Tibial artery (tissue), 4 donors: ENCODE results near the gene KIF21A.

ENCODE experiments used
- DNase-seq, 2 donors: peaks; one replicate each; pipeline ENCODE4 v3.0.0-alpha.2; 2019
- H3K27ac ChIP-seq, 2 donors: fragments of 200-600 bp; sonication (generic) in 1 of 2; 1 replicate in 1 of 2; 2 replicates in 1 of 2; pipeline ENCODE4 v1.5.1; 2018 to 2019; ENCODE audit warnings: mild to moderate bottlenecking in 1 of 2
- H3K27me3 ChIP-seq, 2 donors: fragments of 200-600 bp; sonication (generic) in 1 of 2; one replicate each; pipeline versions ENCODE4 v1.5.1 to v1.6.0; 2016 to 2019
- H3K36me3 ChIP-seq, 3 donors: fragments of 200-600 bp; sonication (generic) in 2 of 3; one replicate each; pipeline ENCODE4 v1.5.1; 2016 to 2019; ENCODE audit warnings: mild to moderate bottlenecking in 2 of 3
- H3K4me1 ChIP-seq, 4 donors: fragments of 200-600 bp; sonication (generic) in 2 of 4; 1 replicate in 3 of 4; 2 replicates in 1 of 4; pipeline ENCODE4 v1.5.1; 2016 to 2019
- H3K4me3 ChIP-seq, 2 donors: fragments of 200-600 bp; sonication (generic) in 1 of 2; 1 replicate in 1 of 2; 2 replicates in 1 of 2; pipeline ENCODE4 v1.5.1; 2018 to 2019; ENCODE audit warnings: mild to moderate bottlenecking in 2 of 2
- H3K9me3 ChIP-seq, 3 donors: fragments of 200-600 bp; sonication (generic) in 1 of 3; one replicate each; pipeline ENCODE4 v1.5.1; 2016 to 2019
- CTCF ChIP-seq, 2 experiments: fragments of 200-600 bp in 1 of 2; fragments of 450-650 bp in 1 of 2; IDR thresholded peaks; one replicate each; pipeline ENCODE4 v1.5.1; 2017 to 2019; ENCODE audit warnings: antibody characterized with exemption in 2 of 2, mild to moderate bottlenecking in 1 of 2, moderate library complexity in 1 of 2
- intact Hi-C: fragments of 100-400 bp; cut with DNase I; formaldehyde crosslinking; loops from one replicate; pipeline ENCODE4 v1.15.0; 2023; ENCODE audit warnings: low total_unique reads

Gene KIF21A

DNA sequence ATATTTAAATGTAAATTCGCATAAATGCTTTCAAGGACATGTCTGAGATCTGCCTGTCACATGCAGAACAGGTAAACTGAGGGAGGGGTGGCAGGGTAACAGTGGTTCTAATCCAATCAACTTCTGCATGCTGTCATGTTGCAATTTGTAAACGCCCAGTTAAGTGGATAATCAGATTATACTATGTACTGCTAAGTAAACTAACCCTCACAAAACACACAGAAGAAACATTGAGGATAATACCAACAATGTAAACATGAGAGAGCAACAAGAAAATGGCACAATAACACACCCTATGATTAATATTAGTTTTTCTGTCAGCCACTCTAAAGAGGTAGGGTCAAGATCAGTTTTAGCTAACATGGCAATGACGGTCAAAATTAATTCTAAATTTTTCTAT is 123.7 kb downstream of the KIF21A start:
- Histone ChIP-seq H3K4me3 (no peak overlapping the region), H3K4me1 (no peaks in the 10 kb centered on the region), H3K27me3 (no peaks in the 10 kb centered on the region), H3K9me3 (no peaks in the 10 kb centered on the region), H3K27ac (no peak overlapping the region), H3K36me3 (peaks cover 0 to 3% (median 0%) of the 10 kb centered on the region in 3 donors)
- intact Hi-C loops, result no loop called here
- DNase-seq, result no peak
- no peak for TF ChIP-seq CTCF (IDR thresholded peaks at IDR 0.05)

GRCh38 chr12:39314547-39314946 is 128.4 kb downstream of the KIF21A start:
- H3K9me3 ChIP-seq, result no peaks in the 10 kb centered on the region
- peaks cover 0 to 6% (median 3%) of the 10 kb centered on the region in 3 donors for H3K36me3 ChIP-seq
- H3K27ac ChIP-seq, result no peak overlapping the region
- TF ChIP-seq CTCF (IDR thresholded peaks at IDR 0.05), result no peak
- no peak overlapping the region for H3K4me3 ChIP-seq
- DNase-seq, result no peak
- H3K4me1 ChIP-seq, result no peaks in the 10 kb centered on the region
- intact Hi-C loops, result no loop called here
- H3K27me3 ChIP-seq, result no peaks in the 10 kb centered on the region

GRCh38 chr12:39309516-39309915 is 133.4 kb downstream of the KIF21A start:
- no peaks in the 10 kb centered on the region for H3K27me3 ChIP-seq
- H3K4me1 ChIP-seq, result no peaks in the 10 kb centered on the region
- intact Hi-C loops, result no loop called here
- no peak for DNase-seq
- H3K4me3 ChIP-seq, result no peak overlapping the region
- no peak for TF ChIP-seq CTCF (IDR thresholded peaks at IDR 0.05)
- no peak overlapping the region for H3K27ac ChIP-seq
- no peaks in the 10 kb centered on the region for H3K9me3 ChIP-seq
- H3K36me3 ChIP-seq, result peaks cover 5 to 23% (median 9%) of the 10 kb centered on the region in 3 donors

GRCh38 chr12:39301422-39301821 is 141.5 kb downstream of the KIF21A start:
- Histone ChIP-seq H3K4me3 (no peak overlapping the region), H3K4me1 (no peaks in the 10 kb centered on the region), H3K36me3 (peaks cover 7 to 29% (median 10%) of the 10 kb centered on the region in 3 donors), H3K9me3 (no peaks in the 10 kb centered on the region), H3K27ac (no peak overlapping the region), H3K27me3 (no peaks in the 10 kb centered on the region)
- intact Hi-C loops, result no loop called here
- TF ChIP-seq CTCF (IDR thresholded peaks at IDR 0.05), result no peak
- no peak for DNase-seq

DNA sequence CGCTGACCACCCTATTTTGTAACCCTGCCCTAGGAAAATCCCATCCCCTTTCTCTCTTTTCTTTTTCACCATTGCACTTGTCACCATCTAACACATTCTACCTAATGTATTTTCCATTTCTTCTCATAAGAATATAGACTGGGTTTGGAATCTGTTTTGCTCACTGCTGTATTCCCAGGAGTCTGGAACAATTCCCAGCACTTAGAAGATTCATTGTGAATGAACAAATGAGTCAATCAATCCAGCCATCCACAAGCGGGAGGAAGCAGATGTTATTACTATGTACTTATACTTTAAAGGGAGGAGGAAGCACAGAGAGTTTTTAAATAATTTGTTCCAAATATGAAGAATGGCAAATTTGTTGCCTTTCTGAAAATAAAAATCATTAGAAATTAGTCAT is 142.1 kb downstream of the KIF21A start:
- Histone ChIP-seq H3K36me3 (peaks cover 7 to 26% (median 10%) of the 10 kb centered on the region in 3 donors), H3K4me3 (no peak overlapping the region), H3K4me1 (no peaks in the 10 kb centered on the region), H3K27me3 (no peaks in the 10 kb centered on the region), H3K27ac (no peak overlapping the region), H3K9me3 (no peaks in the 10 kb centered on the region)
- intact Hi-C loops, result no loop called here
- no peak for TF ChIP-seq CTCF (IDR thresholded peaks at IDR 0.05)
- no peak for DNase-seq

DNA sequence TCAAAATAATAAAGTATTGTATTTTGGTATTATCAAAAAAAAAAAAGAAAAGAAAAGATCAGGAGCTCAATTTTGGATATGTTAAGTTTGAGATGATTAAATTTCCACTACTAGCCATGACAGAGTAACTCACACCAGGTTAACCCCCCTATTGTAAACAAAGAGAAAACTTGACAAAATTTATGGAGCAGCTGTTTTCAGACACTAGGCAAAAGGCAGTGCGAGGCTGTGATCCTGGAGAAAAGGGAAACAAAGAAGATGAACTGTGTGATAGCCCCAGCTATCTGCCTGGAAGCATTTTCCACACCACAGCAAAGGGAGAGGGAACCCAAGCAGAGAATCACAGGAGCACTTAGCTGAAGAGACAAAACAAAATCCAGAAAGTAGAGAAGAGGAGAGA is 145.0 kb downstream of the KIF21A start:
- Histone ChIP-seq H3K9me3 (no peaks in the 10 kb centered on the region), H3K36me3 (no peaks in the 10 kb centered on the region), H3K27ac (no peak overlapping the region), H3K4me1 (no peaks in the 10 kb centered on the region), H3K4me3 (no peak overlapping the region), H3K27me3 (no peaks in the 10 kb centered on the region)
- intact Hi-C loops, result no loop called here
- DNase-seq, result no peak
- no peak for TF ChIP-seq CTCF (IDR thresholded peaks at IDR 0.05)
